Hepatocyte (in vitro differentiated cells): ENCODE data around the gene GPX7. TPM values are rescaled to one million over a fixed set of nuclear protein-coding genes. Genes with fewer than 3 reads are reported as not detected.

Experiments
- DNase-seq: peaks from one replicate; pipeline ENCODE4 v3.0.0-alpha.2; 2016; ENCODE audit warnings: low spot score
- H2AFZ ChIP-seq: fragments of 200-600 bp; sonication (generic); 2 replicates; pipeline ENCODE4 v1.6.0; 2016; ENCODE audit warnings: antibody characterized with exemption, mild to moderate bottlenecking
- H3K27ac ChIP-seq: fragments of 200-600 bp; sonication (generic); 2 replicates; pipeline ENCODE4 v1.5.1; 2016; ENCODE audit warnings: mild to moderate bottlenecking
- H3K27me3 ChIP-seq: fragments of 200-600 bp; sonication (generic); 2 replicates; pipeline ENCODE4 v1.6.1; 2016
- H3K36me3 ChIP-seq: fragments of 200-600 bp; sonication (generic); replicated peaks from 2 replicates; pipeline ENCODE4 v1.5.1; 2016; ENCODE audit warnings: low read depth; ENCODE audit not compliant: insufficient read depth
- H3K4me1 ChIP-seq: fragments of 200-600 bp; sonication (generic); 2 replicates; pipeline ENCODE4 v1.5.1; 2016; ENCODE audit warnings: mild to moderate bottlenecking, moderate library complexity; ENCODE audit not compliant: insufficient read depth
- H3K4me2 ChIP-seq: fragments of 200-600 bp; sonication (generic); 2 replicates; pipeline ENCODE4 v1.6.0; 2016
- H3K4me3 ChIP-seq: fragments of 200-600 bp; sonication (generic); 2 replicates; pipeline ENCODE4 v1.5.1; 2016; ENCODE audit warnings: mild to moderate bottlenecking
- H3K79me2 ChIP-seq: fragments of 200-600 bp; sonication (generic); 2 replicates; pipeline ENCODE4 v1.6.0; 2017; ENCODE audit warnings: mild to moderate bottlenecking
- H3K9me2 ChIP-seq: fragments of 200-600 bp; sonication (generic); replicated peaks from 2 replicates; pipeline ENCODE4 v1.6.0; 2017; ENCODE audit warnings: mild to moderate bottlenecking; ENCODE audit not compliant: insufficient read depth
- H3K9me3 ChIP-seq: fragments of 200-600 bp; sonication (generic); 2 replicates; pipeline ENCODE4 v1.5.1; 2016; ENCODE audit warnings: low read depth, mild to moderate bottlenecking
- H4K20me1 ChIP-seq: fragments of 200-600 bp; sonication (generic); 2 replicates; pipeline ENCODE4 v1.6.0; 2016; ENCODE audit warnings: mild to moderate bottlenecking; ENCODE audit not compliant: insufficient read depth, poor library complexity, severe bottlenecking
- EZH2 ChIP-seq: fragments of 200-600 bp; sonication (generic); IDR thresholded peaks from 2 replicates; pipeline ENCODE4 v1.6.1; 2016; ENCODE audit warnings: antibody characterized with exemption, mild to moderate bottlenecking, borderline replicate concordance
- EZH2phosphoT487 ChIP-seq: fragments of 200-600 bp; sonication (generic); IDR thresholded peaks from one replicate; pipeline ENCODE4 v1.6.1; 2018; ENCODE audit warnings: antibody characterized with exemption, mild to moderate bottlenecking, low read depth, moderate library complexity; ENCODE audit not compliant: unreplicated experiment, severe bottlenecking
- WGBS: methylation state at CpG from one replicate; pipeline ENCODE4 v1.1.6; 2016; ENCODE audit warnings: low lambda C conversion rate; ENCODE audit errors: missing lambda C conversion rate; 5-methylcytosine and 5-hydroxymethylcytosine counted together
- polyA plus RNA-seq: library from polyadenylated mRNA; unstranded; fragments of >200 nt; fragmentation: Nextera tagmentation; extraction: Ambion mirVana; gene quantifications from 2 replicates; pipeline ENCODE4 v1.2.1, GENCODE V29; 2016
- total RNA-seq: library from RNA; depleted of rRNA; stranded (reverse); fragments of >200 nt; gene quantifications from 2 replicates; pipeline ENCODE4 v1.2.3, GENCODE V29; 2014
- TF ChIP-seq, protein P1 (sequence below): fragments of 200-600 bp; sonication (generic); IDR thresholded peaks from 2 replicates; pipeline ENCODE4 v1.5.1; 2016; ENCODE audit warnings: antibody characterized with exemption, mild to moderate bottlenecking; ENCODE audit not compliant: poor library complexity

The GPX7 gene
- total and polyA plus RNA-seq, 2 experiments from 2014 or later: 56.4 to 78.9 TPM

DNA sequence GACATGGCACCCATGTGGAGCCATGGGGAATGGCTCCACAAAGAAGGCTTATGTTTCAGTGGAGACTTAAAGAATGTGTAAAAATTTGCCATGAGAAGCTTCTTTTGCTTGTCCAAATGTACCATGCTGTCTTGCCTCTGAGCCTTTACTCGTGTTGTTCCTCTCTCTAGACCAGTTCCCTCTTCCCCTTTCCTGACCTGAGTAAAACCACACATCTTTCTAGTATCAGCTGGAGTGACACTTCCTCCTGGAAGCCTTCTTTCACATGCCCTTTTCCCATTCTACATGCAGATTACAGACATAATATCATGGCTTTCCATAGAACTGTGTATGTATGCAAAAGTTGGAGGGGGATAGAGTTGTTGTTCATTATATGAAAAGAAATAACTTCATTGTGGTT lies 13.6 kb upstream of the GPX7 start:
- H3K4me3 ChIP-seq: no peak overlapping the region
- no peaks in the 10 kb centered on the region for H3K9me2 ChIP-seq
- H3K36me3 ChIP-seq: no peaks in the 10 kb centered on the region
- whole genome bisulfite sequencing: 88% methylated on average over 1 of the region's 1 CpG
- H2AFZ ChIP-seq: no peak overlapping the region
- H4K20me1 ChIP-seq: no peaks in the 10 kb centered on the region
- H3K9me3 ChIP-seq: no peaks in the 10 kb centered on the region
- no peaks in the 10 kb centered on the region for H3K4me1 ChIP-seq
- no peak for DNase-seq
- no peaks in the 10 kb centered on the region for H3K27me3 ChIP-seq
- H3K4me2 ChIP-seq: no peak overlapping the region
- no peak overlapping the region for H3K27ac ChIP-seq
- H3K79me2 ChIP-seq: no peaks in the 10 kb centered on the region
- TF ChIP-seq, protein P1, sequence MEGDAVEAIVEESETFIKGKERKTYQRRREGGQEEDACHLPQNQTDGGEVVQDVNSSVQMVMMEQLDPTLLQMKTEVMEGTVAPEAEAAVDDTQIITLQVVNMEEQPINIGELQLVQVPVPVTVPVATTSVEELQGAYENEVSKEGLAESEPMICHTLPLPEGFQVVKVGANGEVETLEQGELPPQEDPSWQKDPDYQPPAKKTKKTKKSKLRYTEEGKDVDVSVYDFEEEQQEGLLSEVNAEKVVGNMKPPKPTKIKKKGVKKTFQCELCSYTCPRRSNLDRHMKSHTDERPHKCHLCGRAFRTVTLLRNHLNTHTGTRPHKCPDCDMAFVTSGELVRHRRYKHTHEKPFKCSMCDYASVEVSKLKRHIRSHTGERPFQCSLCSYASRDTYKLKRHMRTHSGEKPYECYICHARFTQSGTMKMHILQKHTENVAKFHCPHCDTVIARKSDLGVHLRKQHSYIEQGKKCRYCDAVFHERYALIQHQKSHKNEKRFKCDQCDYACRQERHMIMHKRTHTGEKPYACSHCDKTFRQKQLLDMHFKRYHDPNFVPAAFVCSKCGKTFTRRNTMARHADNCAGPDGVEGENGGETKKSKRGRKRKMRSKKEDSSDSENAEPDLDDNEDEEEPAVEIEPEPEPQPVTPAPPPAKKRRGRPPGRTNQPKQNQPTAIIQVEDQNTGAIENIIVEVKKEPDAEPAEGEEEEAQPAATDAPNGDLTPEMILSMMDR: no peak
- TF ChIP-seq EZH2phosphoT487: no peak
- no peak for TF ChIP-seq EZH2

DNA sequence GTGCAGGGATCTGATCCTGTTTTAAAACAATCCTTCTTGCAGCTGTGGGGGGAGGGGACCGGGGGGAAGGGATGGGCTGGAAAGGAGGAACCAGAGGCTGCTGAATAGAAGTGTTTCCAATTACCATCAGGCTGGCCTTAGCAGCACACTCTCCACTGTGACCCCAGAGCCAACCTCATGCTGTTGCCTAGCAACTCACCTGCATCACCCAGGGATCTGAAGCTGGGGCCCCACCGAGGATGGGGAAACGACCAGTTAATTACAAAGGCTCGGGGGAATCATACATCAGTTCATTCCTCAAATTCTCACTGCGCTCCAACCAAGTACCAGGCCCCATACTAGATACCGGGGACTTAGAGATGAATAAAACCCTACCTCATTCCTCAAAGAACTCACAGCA lies 11.9 kb upstream of the GPX7 start:
- TF ChIP-seq, protein P1: no peak
- TF ChIP-seq EZH2 (no peak), EZH2phosphoT487 (no peak)
- Histone ChIP-seq H3K27ac (no peak overlapping the region), H3K27me3 (no peaks in the 10 kb centered on the region), H4K20me1 (no peaks in the 10 kb centered on the region), H3K4me2 (no peak overlapping the region), H3K79me2 (no peaks in the 10 kb centered on the region), H2AFZ (no peak overlapping the region), H3K4me1 (no peaks in the 10 kb centered on the region), H3K9me3 (no peaks in the 10 kb centered on the region), H3K36me3 (no peaks in the 10 kb centered on the region), H3K9me2 (no peaks in the 10 kb centered on the region), H3K4me3 (no peak overlapping the region)
- no peak for DNase-seq
- 48% methylated on average over 6 of the region's 6 CpGs for WGBS

DNA sequence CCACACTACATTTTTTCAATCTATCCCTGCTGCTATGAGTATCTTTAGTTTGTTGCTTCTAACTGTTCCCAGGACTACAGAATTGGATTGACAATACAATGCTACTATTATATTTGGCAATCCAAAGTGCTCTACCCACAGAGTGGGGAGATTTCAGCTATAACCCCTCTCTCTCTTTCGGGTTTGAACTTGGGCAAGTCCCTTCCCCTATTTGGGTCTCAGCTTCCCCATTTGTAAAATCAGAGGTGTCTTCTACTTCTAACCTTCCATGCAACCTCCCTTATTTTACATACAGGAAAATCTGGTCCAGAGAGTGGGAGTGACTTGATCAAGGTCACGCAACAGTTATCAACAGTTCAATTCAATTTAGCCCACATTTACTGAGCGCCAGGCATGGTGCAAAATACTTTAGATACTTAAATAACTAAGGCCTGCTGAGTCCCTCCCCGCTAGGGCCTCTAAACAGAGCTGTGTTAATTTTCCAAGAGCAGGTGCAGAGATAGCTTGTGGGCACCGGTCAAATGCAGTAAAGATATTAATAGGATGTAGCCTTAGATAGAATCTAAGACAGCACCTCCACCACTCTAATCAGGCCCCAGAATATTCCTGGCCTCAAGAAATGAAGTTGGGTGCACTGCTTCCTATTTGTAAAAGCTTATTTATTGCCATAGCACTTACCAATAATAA lies 9.4 kb upstream of the GPX7 start:
- TF ChIP-seq EZH2phosphoT487: no peak
- TF ChIP-seq, protein P1: no peak
- no peak for TF ChIP-seq EZH2
- DNase-seq: no peak
- no peaks in the 10 kb centered on the region for H3K4me1 ChIP-seq
- no peaks in the 10 kb centered on the region for H3K79me2 ChIP-seq
- WGBS: 85% methylated on average over 5 of the region's 5 CpGs
- H2AFZ ChIP-seq: no peak overlapping the region
- H3K36me3 ChIP-seq: no peaks in the 10 kb centered on the region
- H3K9me2 ChIP-seq: no peaks in the 10 kb centered on the region
- no peaks in the 10 kb centered on the region for H3K27me3 ChIP-seq
- H3K27ac ChIP-seq: no peak overlapping the region
- no peak overlapping the region for H3K4me2 ChIP-seq
- H3K9me3 ChIP-seq: no peaks in the 10 kb centered on the region
- H4K20me1 ChIP-seq: no peaks in the 10 kb centered on the region
- H3K4me3 ChIP-seq: no peak overlapping the region
